SK-N-SH (cell line): ENCODE measurements around the gene DENND5A. TPM values are rescaled to one million over a fixed set of nuclear protein-coding genes. Genes with fewer than 3 reads are reported as not detected.
"Not testable (repeated sequence)": the region's sequence is repeated elsewhere in the genome, so short reads cannot be mapped to it uniquely, and the experiment has no call there.

Experiments used
- CTCF ChIA-PET: fragments of 300-600, 350-600 bp; formaldehyde crosslinking; extraction: SDS; loops from one replicate; lab custom pipeline; 2021; lab: Yijun Ruan, JAX
- POLR2A ChIA-PET: fragments of 350-600 bp; sonication (Branson Sonifier 250); formaldehyde crosslinking; extraction: SDS; loops from one replicate; lab custom pipeline; 2020; ENCODE audit warnings: antibody characterized with exemption, inconsistent platforms; lab: Yijun Ruan, JAX
- DNase-seq: peaks from one replicate; pipeline ENCODE4 v3.0.0; 2012
- H2AFZ ChIP-seq: fragments of 200-600 bp; sonication (generic); 2 replicates; pipeline ENCODE4 v1.8.1; 2016; ENCODE audit warnings: antibody characterized with exemption, mild to moderate bottlenecking, low read depth
- H3F3A ChIP-seq: fragments of 200-600 bp; sonication (generic); replicated peaks from 2 replicates; pipeline ENCODE3; 2016; ENCODE audit warnings: antibody characterized with exemption, mild to moderate bottlenecking; ENCODE audit not compliant: insufficient read depth
- H3K27ac ChIP-seq, 2 experiments: fragments of 200-500 bp in 1 of 2; fragments of 200-600 bp in 1 of 2; sonication (Bioruptor generic) in 1 of 2; sonication (generic), shearing (Covaris generic) in 1 of 2; 2 replicates each; pipeline versions ENCODE4 v1.5.1 to v1.6.1; 2014 to 2016; ENCODE audit warnings: low read depth in 2 of 2, inconsistent platforms in 1 of 2, low read length in 1 of 2, mild to moderate bottlenecking in 1 of 2, mixed read lengths in 1 of 2
- H3K27me3 ChIP-seq: fragments of 200-600 bp; sonication (generic), shearing (Covaris generic); 2 replicates; pipeline ENCODE4 v1.6.1; 2016; ENCODE audit warnings: mixed run types; ENCODE audit not compliant: insufficient read depth
- H3K36me3 ChIP-seq, 2 experiments: fragments of 200-500 bp in 1 of 2; fragments of 200-600 bp in 1 of 2; sonication (Bioruptor generic) in 1 of 2; sonication (generic) in 1 of 2; replicated peaks in 1 of 2; 2 replicates each; pipeline versions ENCODE3 to v1.5.1; 2014 to 2016; ENCODE audit warnings: low read length in 1 of 2, mild to moderate bottlenecking in 1 of 2; ENCODE audit not compliant: insufficient read depth in 2 of 2, control insufficient read depth in 1 of 2
- H3K4me1 ChIP-seq, 2 experiments: fragments of 200-500 bp in 1 of 2; fragments of 200-600 bp in 1 of 2; sonication (Bioruptor generic) in 1 of 2; sonication (generic), shearing (Covaris generic) in 1 of 2; 2 replicates each; pipeline versions ENCODE4 v1.5.1 to v1.6.1; 2014 to 2016; ENCODE audit warnings: low read depth in 1 of 2, low read length in 1 of 2, mixed run types in 1 of 2; ENCODE audit not compliant: insufficient read depth in 2 of 2, control insufficient read depth in 1 of 2
- H3K4me2 ChIP-seq: fragments of 200-600 bp; sonication (generic), shearing (Covaris generic); 2 replicates; pipeline ENCODE4 v1.6.1; 2017; ENCODE audit warnings: mixed run types
- H3K4me3 ChIP-seq, 2 experiments: fragments of 200-500 bp in 1 of 2; fragments of 200-600 bp in 1 of 2; sonication (Bioruptor generic) in 1 of 2; sonication (generic), shearing (Covaris generic) in 1 of 2; 2 replicates each; pipeline versions ENCODE4 v1.5.1 to v1.8.1; 2014 to 2016; ENCODE audit warnings: low read depth in 2 of 2, inconsistent platforms in 1 of 2, low read length in 1 of 2, mild to moderate bottlenecking in 1 of 2, mixed read lengths in 1 of 2, moderate library complexity in 1 of 2
- H3K79me2 ChIP-seq: fragments of 200-600 bp; sonication (generic); 2 replicates; pipeline ENCODE4 v1.8.1; 2017; ENCODE audit warnings: mild to moderate bottlenecking; ENCODE audit not compliant: insufficient read depth
- H3K9ac ChIP-seq: fragments of 200-600 bp; sonication (generic); 2 replicates; pipeline ENCODE4 v1.6.1; 2017; ENCODE audit warnings: mixed run types
- H3K9me2 ChIP-seq: fragments of 200-600 bp; sonication (generic); 2 replicates; pipeline ENCODE4 v1.6.1; 2017; ENCODE audit warnings: mixed run types
- H3K9me3 ChIP-seq: fragments of 200-600 bp; sonication (generic); 2 replicates; pipeline ENCODE4 v1.6.1; 2017; ENCODE audit warnings: mixed run types, mild to moderate bottlenecking, moderate library complexity
- H4K20me1 ChIP-seq: fragments of 200-600 bp; sonication (generic); 2 replicates; pipeline ENCODE4 v1.6.1; 2017; ENCODE audit warnings: mild to moderate bottlenecking, mixed run types; ENCODE audit not compliant: insufficient read depth
- CTCF ChIP-seq: fragments of 200-600 bp; sonication (generic); IDR thresholded peaks from 2 replicates; pipeline ENCODE4 v1.6.1; 2017; ENCODE audit warnings: antibody characterized with exemption, mild to moderate bottlenecking, moderate library complexity
- ELF1 ChIP-seq: IDR thresholded peaks from 2 replicates; pipeline ENCODE4 v1.4.0; 2012
- EP300 ChIP-seq, 2 experiments: IDR thresholded peaks; 2 replicates each; pipeline versions ENCODE4 v1.4.0 to v1.6.1; 2012; ENCODE audit warnings: borderline replicate concordance in 1 of 2, low read depth in 1 of 2, low read length in 1 of 2
- FOSL2 ChIP-seq: IDR thresholded peaks from 2 replicates; pipeline ENCODE4 v1.4.0; 2012; ENCODE audit warnings: low read depth, mild to moderate bottlenecking, moderate library complexity, borderline replicate concordance
- JUND ChIP-seq: IDR thresholded peaks from 2 replicates; pipeline ENCODE4 v1.4.0; 2012
- MAX ChIP-seq: IDR thresholded peaks from 2 replicates; pipeline ENCODE4 v1.4.0; 2012; ENCODE audit warnings: low read depth
- MXI1 ChIP-seq: IDR thresholded peaks from 2 replicates; pipeline ENCODE4 v1.6.1; 2012; ENCODE audit warnings: mild to moderate bottlenecking, low read depth, low read length, improper control_type of control experiment
- PBX3 ChIP-seq: IDR thresholded peaks from 2 replicates; pipeline ENCODE4; 2012
- POLR2AphosphoS5 ChIP-seq: IDR thresholded peaks from 2 replicates; pipeline ENCODE4 v1.6.1; 2012; ENCODE audit warnings: low read depth, low read length
- RAD21 ChIP-seq: IDR thresholded peaks from 2 replicates; pipeline ENCODE4 v1.6.1; 2012; ENCODE audit warnings: mild to moderate bottlenecking, low read length
- RFX5 ChIP-seq: IDR thresholded peaks from 2 replicates; pipeline ENCODE4 v1.6.1; 2012; ENCODE audit warnings: mild to moderate bottlenecking, improper control_type of control experiment, low read length
- RXRA ChIP-seq: IDR thresholded peaks from 2 replicates; pipeline ENCODE4 v1.4.0; 2012; ENCODE audit warnings: low read depth, mild to moderate bottlenecking, borderline replicate concordance
- USF1 ChIP-seq: IDR thresholded peaks from 2 replicates; pipeline ENCODE4 v1.4.0; 2012; ENCODE audit warnings: low read depth, borderline replicate concordance
- WGBS: methylation state at CpG from one replicate; pipeline ENCODE4 v1.1.6; 2017; ENCODE audit warnings: low lambda C conversion rate; 5-methylcytosine and 5-hydroxymethylcytosine counted together
- polyA plus RNA-seq, 3 experiments: library from polyadenylated mRNA; depleted of rRNA; stranded (reverse); fragments of >200 nt; gene quantifications; 2 replicates each; pipeline ENCODE4 v1.2.3, GENCODE V29; 2012

Gene DENND5A
- polyA plus RNA-seq, 1 of the 3 experiments (the other 2 are of a cell fraction): 110 TPM

- H3K27me3 ChIP-seq: no peaks in the 10 kb centered on the region
- H3K4me1 ChIP-seq: no peaks in the 10 kb centered on the region; a peak in 1 of 4 replicates
- no peaks in the 10 kb centered on the region for H3K9me3 ChIP-seq
- no peak overlapping the region for H3K9ac ChIP-seq
- H3K4me3 ChIP-seq: no peak overlapping the region
- TF ChIP-seq RXRA (no peak), CTCF (no peak), JUND (no peak), FOSL2 (no peak), EP300 (IDR thresholded peaks at IDR 0.05; ENCODE audit: borderline replicate concordance in 1 of 2, low read depth in 1 of 2, low read length in 1 of 2) (no peak), USF1 (no peak), PBX3 (no peak), RAD21 (no peak), RFX5 (no peak), ELF1 (no peak), MAX (no peak), MXI1 (no peak), POLR2AphosphoS5 (no peak)
- H3K79me2 ChIP-seq: peaks cover 100% of the 10 kb centered on the region
- 97% methylated on average over 3 of the region's 3 CpGs for WGBS
- POLR2A ChIA-PET: no interaction called here
- H3K27ac ChIP-seq: no peak overlapping the region
- peaks cover 20% of the 10 kb centered on the region for H3F3A ChIP-seq
- no peak overlapping the region for H2AFZ ChIP-seq
- H4K20me1 ChIP-seq: peaks cover 82% of the 10 kb centered on the region
- H3K36me3 ChIP-seq: peaks cover 0 to 4% of the 10 kb centered on the region in 2 experiments
- CTCF ChIA-PET: interaction anchor here (0.7 kb wide), 1 partner anchor 12 kb away, joined by 3 read pairs; no protein-coding TSS in a partner anchor
- no peak overlapping the region for H3K4me2 ChIP-seq
- no peaks in the 10 kb centered on the region for H3K9me2 ChIP-seq
- DNase-seq: no peak
Observed at GRCh38 chr11:9247863-9248262, 17.3 kb downstream of the DENND5A start.

- H3K27me3 ChIP-seq, H2AFZ ChIP-seq, H3K9me3 ChIP-seq, H3K36me3 ChIP-seq, H3K9me2 ChIP-seq, H3K9ac ChIP-seq, POLR2A ChIA-PET, H3K4me1 ChIP-seq, DNase-seq, H3F3A ChIP-seq, H3K27ac ChIP-seq, H3K4me3 ChIP-seq, H3K4me2 ChIP-seq: not testable (repeated sequence)
- Histone ChIP-seq H4K20me1 (peaks cover 70% of the 10 kb centered on the region), H3K79me2 (peaks cover 100% of the 10 kb centered on the region)
- CTCF ChIA-PET: interaction anchor here (0.9 kb wide), 1 partner anchor 11 kb away, joined by 3 read pairs; no protein-coding TSS in a partner anchor
- 99% methylated on average over 10 of the region's 10 CpGs for WGBS
Observed at GRCh38 chr11:9236242-9236641, 28.9 kb downstream of the DENND5A start.
